Coronary artery (tissue), 2 donors: Measurements from ENCODE around the gene SYTL2.

Experiments
- DNase-seq: peaks from one replicate; pipeline ENCODE4 v3.0.0-alpha.2; 2017; ENCODE audit warnings: low spot score
- H3K27ac ChIP-seq, 2 donors: fragments of 200-600 bp; sonication (generic); one replicate each; pipeline ENCODE4 v1.5.1; 2016 to 2019
- H3K4me3 ChIP-seq: fragments of 200-600 bp; sonication (generic); 2 replicates; pipeline ENCODE4 v1.5.1; 2016; ENCODE audit warnings: mild to moderate bottlenecking, moderate library complexity
- CTCF ChIP-seq: fragments of 200-600 bp; sonication (generic); IDR thresholded peaks from one replicate; pipeline ENCODE4 v1.5.1; 2019; ENCODE audit warnings: antibody characterized with exemption

SYTL2 gene

GRCh38 chr11:85835729-85836128 is 24.8 kb upstream of the SYTL2 start:
- no peak for DNase-seq
- Histone ChIP-seq H3K4me3 (no peak overlapping the region), H3K27ac (no peak overlapping the region)
- no peak for TF ChIP-seq CTCF

- no peak for TF ChIP-seq CTCF
- DNase-seq, result no peak
- no peak overlapping the region for H3K27ac ChIP-seq
- no peak overlapping the region for H3K4me3 ChIP-seq
Measured at GRCh38 chr11:85835263-85835662, 24.3 kb upstream of the SYTL2 start.

- no peak for DNase-seq
- no peak for TF ChIP-seq CTCF
- Histone ChIP-seq H3K27ac (no peak overlapping the region), H3K4me3 (no peak overlapping the region)
Measured at GRCh38 chr11:85831050-85831449, 20.1 kb upstream of the SYTL2 start.

GRCh38 chr11:85829172-85829571 is 18.2 kb upstream of the SYTL2 start:
- Histone ChIP-seq H3K4me3 (no peak overlapping the region), H3K27ac (no peak overlapping the region)
- no peak for DNase-seq
- no peak for TF ChIP-seq CTCF

GRCh38 chr11:85828640-85828978 is 17.7 kb upstream of the SYTL2 start:
- Histone ChIP-seq H3K4me3 (no peak overlapping the region), H3K27ac (no peak overlapping the region)
- no peak for DNase-seq
- no peak for TF ChIP-seq CTCF

GRCh38 chr11:85827748-85828639 is 17.1 kb upstream of the SYTL2 start:
- peak overlapping the region; percentile 8 to 81 for H3K27ac ChIP-seq

More at GRCh38 chr11:85827748-85828639, 17.1 kb upstream of the SYTL2 start:
- no peak for DNase-seq
- no peak overlapping the region for H3K4me3 ChIP-seq
- no peak for TF ChIP-seq CTCF
